Stimulated activated naive CD4-positive, alpha-beta T cell treated with Interleukin-2 at 50 U/mL for 16 hours (primary cell): ENCODE measurements around the gene CTIF.

Experiments
- DNase-seq: peaks from one replicate; lab custom pipeline; 2025; lab: John Stamatoyannopoulos, UW

Gene CTIF

GRCh38 chr18:48776156-48776555 is 237.3 kb downstream of the CTIF start:
- DNase-seq: no peak

- no peak for DNase-seq
These were observed 237.8 kb downstream of the CTIF start for GRCh38 chr18:48776641-48777025.

GRCh38 chr18:48777026-48777743 is 238.4 kb downstream of the CTIF start:
- peak; percentile 58 for DNase-seq

GRCh38 chr18:48777744-48778116 is 238.9 kb downstream of the CTIF start:
- no peak for DNase-seq

GRCh38 chr18:48778344-48779011 is 239.6 kb downstream of the CTIF start:
- DNase-seq: no peak

- DNase-seq: no peak
These were observed 240.6 kb downstream of the CTIF start for GRCh38 chr18:48779462-48779861.

GRCh38 chr18:48780201-48780912 is 241.5 kb downstream of the CTIF start:
- no peak for DNase-seq

GRCh38 chr18:48780913-48781162 is 242.0 kb downstream of the CTIF start:
- no peak for DNase-seq

- DNase-seq: no peak
These were observed 242.5 kb downstream of the CTIF start for GRCh38 chr18:48781163-48781987.

- DNase-seq: no peak
These were observed 243.1 kb downstream of the CTIF start for GRCh38 chr18:48781988-48782363.

GRCh38 chr18:48782381-48782861 is 243.6 kb downstream of the CTIF start:
- no peak for DNase-seq

GRCh38 chr18:48783616-48784520 is 245.0 kb downstream of the CTIF start:
- no peak for DNase-seq

GRCh38 chr18:48784656-48785055 is 245.8 kb downstream of the CTIF start:
- DNase-seq: no peak

GRCh38 chr18:48785091-48785614 is 246.3 kb downstream of the CTIF start:
- DNase-seq: peak; percentile 14

- DNase-seq: no peak
These were observed 247.1 kb downstream of the CTIF start for GRCh38 chr18:48785736-48786454.

- DNase-seq: no peak
These were observed 247.8 kb downstream of the CTIF start for GRCh38 chr18:48786455-48787202.

GRCh38 chr18:48787203-48788151 is 248.6 kb downstream of the CTIF start:
- no peak for DNase-seq

- no peak for DNase-seq
These were observed 249.5 kb downstream of the CTIF start for GRCh38 chr18:48788373-48788772.
